ENCODE data around the gene ADNP2.

ADNP2 gene
- total RNA-seq: 54.2 to 63.9 (median 56.3) reads per million in 4 experiments

- DNase-seq: peak; percentile 77
Measured at GRCh38 chr18:80108739-80109675, at the start of gene ADNP2. Gene ADNP2, plus strand, starts transcription at chr18:80109262. Its CDS starts 8,281 bp downstream, at chr18:80117543.

- DNase-seq: no peak
Measured at GRCh38 chr18:80059945-80060344, 49.1 kb upstream of the ADNP2 start.

DNA sequence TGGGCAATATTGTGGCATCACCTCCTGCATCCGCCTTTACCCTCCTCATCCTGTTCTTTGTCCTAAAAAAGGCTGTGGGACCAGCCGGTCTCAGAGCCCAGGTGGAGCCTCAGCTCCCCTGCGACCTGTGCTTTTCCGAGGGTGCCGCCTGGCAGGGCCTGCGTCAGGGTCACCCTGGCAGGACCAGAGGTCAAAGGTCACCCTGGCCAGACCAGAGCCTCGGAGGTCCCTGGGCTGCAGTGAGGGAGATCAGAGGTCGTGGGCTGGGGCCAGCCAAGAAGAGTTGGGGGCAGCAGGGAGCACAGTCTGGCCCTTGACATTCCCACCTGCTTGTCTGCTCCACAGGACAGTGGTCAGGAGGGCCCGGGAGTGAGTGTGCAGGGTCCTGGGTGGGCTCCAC lies 43.4 kb upstream of the ADNP2 start:
- no peak for DNase-seq

DNA sequence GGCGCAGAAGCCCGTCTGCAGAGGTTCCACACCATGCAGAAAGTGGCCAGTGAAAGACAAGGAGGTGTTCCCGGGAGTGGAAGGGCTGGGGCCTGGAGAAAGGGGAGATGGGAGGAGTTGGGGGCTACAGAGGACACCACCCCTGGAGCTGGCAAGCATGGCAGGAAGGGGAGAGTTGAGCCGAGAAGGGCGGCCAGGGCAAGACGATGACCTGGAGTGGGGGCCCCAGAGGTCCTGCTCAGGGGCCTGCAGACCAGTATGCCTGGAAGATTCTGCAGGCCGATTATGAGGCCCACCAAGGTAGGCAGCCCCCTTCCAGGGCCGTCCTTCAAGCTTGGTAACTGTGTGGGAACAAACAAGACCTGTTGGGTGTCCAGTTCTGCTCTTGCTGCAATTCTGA lies 41.7 kb upstream of the ADNP2 start:
- DNase-seq: no peak

- no peak for DNase-seq
Measured at GRCh38 chr18:80067897-80068296, 41.2 kb upstream of the ADNP2 start.

GRCh38 chr18:80068571-80069272 lies 40.3 kb upstream of the ADNP2 start:
- DNase-seq: no peak

DNA sequence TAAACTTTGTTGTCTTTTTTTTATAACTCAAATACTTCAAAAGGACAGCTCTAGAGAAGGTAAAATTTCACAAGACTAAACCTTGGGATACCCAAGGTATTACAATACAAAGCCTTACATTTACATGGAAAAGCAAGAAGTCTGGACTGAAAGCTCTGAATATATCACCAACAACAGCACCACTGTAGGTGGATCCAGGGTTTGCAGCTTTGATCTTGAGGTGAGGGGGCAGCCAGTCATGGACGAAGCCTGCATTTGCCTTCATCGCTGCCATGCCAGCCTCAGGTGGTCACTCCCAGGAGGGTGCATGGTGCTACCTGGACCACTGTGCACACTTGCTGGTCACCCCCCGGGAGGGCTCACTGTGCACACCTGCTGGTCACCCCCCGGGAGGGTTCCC lies 38.2 kb upstream of the ADNP2 start:
- no peak for DNase-seq

DNA sequence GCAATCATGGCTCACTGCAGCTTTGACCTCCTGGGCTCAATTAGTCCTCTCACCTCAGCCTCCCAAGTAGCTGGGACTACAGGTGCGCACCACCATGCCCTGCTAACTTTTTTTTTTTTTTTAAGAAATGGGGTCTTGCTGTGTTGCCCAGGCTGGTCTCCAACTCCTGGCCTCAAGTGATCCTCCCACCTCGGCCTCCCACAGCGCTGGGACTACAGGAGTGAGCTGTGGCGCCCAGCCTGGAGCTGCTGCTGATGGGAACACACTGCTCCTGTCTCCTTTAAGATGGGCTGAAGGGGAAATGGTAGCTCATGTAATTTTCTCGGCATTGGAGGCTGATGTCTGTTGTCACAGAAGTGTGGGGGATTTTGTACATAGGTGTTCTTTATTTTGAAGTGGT lies 34.9 kb upstream of the ADNP2 start:
- no peak for DNase-seq

DNA sequence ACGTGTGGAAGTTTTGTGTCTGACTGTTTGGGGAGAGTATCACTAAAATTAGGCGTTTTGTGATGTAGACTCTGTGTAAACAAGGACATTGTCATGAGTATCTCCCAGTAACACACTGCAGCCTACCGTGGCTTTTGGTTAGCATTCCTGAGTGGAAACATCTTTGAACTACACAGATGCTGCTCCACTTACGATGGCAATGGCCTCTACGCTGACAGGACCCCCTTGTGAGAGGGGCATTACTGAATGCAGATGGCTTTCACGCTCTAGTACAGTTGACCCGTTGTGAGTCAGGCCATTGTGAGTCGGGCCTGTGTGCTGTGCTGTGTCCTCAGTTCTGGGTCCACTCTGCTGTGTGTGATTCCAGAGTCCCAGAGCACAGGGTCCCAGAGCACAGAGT lies 34.4 kb upstream of the ADNP2 start:
- DNase-seq: no peak

GRCh38 chr18:80075940-80076339 lies 33.1 kb upstream of the ADNP2 start:
- no peak for DNase-seq

GRCh38 chr18:80076379-80076778 lies 32.7 kb upstream of the ADNP2 start:
- DNase-seq: no peak

- DNase-seq: no peak
Measured at GRCh38 chr18:80077873-80078272, 31.2 kb upstream of the ADNP2 start.

DNA sequence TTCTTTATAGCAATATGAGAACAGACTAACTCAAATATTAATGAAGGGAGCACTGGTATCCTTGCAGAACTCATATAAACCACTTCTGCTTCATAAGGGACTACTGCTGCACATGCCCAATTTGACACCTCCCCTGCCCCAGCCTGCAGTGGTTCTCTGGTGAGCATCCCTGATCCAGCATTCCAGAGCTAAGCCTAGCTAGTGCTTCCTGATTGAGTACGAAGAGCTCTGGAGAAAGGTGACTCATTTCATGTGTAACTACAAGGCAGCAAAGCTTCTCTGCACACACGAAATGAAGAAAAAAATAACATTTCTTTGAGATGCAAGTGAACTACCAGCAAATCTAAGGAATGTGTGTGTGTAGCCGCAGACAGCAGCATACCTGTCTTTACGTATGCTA lies 22.8 kb upstream of the ADNP2 start:
- DNase-seq: no peak

- no peak for DNase-seq
Measured at GRCh38 chr18:80088036-80088435, 21.0 kb upstream of the ADNP2 start.

DNA sequence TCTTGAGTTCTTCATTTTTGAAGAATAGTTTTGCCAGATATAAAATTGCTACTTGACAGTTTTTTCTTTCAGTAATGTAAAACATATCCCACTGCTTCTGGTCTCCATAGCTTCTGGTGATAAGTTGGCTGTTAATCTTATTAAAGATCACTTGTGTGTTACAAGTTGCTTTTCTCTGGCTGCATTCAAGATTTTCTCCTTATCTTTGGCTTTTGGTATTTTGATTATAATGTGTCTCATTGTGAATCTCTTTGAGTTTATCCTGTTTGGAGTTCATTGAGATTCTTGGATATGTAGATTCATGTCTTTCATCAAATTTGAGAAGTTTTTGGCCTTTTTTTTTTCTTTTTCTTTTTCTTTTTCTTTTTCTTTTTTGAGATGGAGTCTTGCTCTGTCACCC lies 20.2 kb upstream of the ADNP2 start:
- no peak for DNase-seq

DNA sequence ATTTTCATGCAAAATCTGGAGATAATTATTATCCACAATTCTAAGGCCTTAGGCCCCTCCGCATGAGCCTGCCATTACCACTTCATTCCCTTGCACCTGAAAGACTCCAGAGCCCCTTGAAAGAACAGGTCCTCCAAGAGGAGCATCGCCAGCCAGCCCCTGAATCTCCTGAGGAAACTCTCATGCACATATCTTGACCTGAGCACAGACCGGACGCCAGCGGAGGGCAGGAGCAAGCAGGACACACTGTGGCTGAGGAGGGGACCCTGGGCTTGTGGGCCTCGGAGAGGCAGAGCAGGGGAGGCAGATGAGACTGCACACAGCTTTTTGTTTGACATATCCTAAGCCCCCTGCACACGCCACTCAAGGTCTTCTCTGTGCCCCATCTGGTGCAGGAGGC lies 13.6 kb upstream of the ADNP2 start:
- no peak for DNase-seq

DNA sequence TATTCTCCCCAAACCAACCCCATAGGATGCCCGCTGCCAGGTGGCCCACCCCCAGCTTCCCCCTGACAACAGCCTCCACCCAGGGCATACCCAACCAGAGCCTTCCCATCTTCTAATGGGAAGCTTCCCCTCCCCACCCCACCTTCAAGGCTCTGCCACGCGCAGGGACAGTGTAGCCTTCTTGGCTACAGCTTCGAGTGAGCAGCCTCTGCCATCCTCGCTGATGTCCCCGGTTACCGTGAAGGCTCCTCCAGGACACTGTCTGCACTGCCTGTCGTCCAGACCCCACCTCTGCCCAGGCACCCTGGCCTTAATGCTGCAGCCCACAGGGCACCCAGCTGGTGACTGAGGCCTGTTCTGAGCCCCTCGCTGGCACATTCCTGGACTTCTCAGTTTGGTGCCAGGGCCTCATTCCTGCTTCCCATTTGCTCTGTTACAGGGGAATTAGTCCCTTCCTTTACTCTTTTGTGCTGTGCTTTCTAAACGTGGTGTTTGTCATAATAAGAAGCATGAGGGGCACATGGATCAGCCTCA lies 13.0 kb upstream of the ADNP2 start:
- no peak for DNase-seq

GRCh38 chr18:80097201-80097600 lies 11.9 kb upstream of the ADNP2 start:
- DNase-seq: no peak

DNA sequence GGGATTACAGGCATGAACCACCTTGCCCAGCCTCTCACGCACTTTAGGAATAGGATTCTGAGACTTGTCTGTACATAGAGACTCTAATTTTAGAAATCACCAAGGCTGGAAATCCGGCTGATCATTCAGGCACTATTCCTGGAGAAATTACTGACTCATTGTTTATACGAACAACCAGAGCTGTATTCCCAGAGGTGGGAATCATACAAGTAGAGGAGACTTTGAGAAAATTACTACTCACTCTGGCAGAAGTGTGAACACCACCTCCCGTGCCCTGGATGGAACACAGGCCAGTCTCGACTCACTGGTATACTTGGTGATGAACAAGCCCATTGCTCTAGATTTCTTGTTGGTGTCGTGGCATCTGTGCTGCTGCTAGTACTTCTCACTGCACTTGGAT lies 5.8 kb upstream of the ADNP2 start:
- DNase-seq: no peak

DNA sequence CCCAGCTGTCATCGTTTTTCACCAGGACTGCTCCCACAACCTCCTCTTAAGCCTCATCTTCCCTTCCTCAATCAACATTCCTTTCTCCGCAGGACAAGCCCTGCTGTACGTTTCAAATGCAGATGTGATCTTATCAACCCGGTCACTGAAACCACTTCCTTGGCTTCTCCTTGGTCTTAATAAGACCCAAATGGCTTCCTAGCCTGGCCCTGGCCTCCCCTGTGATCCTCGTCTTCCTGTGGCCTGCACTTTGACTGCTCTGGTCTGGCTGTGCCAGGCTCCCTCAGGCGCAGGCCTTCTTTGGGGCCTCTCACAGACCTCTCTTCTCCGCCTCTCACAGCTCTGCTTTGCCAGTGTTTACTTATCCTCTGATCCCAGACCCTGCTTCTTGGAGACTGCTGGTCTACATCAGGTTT lies 4.7 kb upstream of the ADNP2 start:
- no peak for DNase-seq

DNA sequence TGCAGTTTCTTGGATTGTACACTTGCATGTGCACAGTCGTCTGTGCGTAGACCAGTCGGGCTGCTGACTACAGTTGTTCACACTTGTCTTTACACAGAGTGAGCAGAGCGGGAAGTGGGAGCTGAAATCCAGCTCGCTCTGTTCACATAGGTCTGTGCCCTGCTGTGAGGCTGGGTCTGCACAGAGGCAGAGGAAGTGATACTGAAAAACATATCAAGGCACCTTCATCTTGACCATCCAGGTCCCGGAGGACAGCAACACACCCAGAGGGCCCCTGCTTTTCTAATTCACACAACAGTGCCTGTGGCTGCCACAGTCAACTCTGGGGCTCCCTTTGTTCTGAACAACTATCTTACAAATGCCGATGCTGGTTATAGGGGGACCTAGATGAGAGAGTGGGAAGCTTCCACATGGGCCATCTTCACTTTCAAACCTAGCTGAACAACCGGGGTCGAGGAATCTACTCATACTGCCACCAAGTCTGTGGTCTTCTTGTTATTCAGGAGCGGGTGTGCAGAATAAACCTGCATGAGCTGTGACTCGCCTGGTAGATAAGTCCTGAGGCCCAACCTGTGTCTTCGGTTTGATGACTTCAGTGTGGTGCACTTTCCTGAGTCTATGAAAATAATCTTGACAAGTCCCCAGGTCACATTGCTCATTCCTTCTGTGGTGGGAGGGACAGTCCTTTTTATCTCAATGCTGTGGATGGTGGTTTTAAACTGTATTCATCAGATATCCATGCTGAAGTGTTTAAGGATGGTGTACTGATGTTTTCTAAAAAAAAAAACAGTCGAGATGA lies 3.5 kb upstream of the ADNP2 start:
- DNase-seq: no peak

- DNase-seq: no peak
Measured at GRCh38 chr18:80106482-80107051, 2.5 kb upstream of the ADNP2 start.

DNA sequence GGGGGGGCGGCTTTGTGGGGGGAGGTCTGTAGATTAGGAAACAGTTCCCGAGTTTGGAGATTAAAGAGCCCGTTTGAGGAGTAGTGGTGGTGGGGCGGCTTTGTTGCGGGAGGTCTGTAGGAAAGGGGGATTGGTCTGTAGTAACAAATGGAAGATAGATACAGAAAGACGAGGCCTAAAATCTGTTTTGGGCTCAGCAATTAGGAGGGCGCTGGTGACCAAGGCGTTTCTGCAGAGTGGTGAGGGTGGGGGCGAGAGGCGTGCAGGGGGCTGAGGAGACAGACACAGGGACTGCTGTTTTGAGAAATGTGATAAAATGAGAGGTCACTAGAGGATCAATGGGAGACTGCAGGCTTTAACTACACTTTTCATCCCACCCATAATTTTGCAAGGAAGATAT lies 1.6 kb upstream of the ADNP2 start:
- no peak for DNase-seq
